ENCODE measurements around the gene NTSR1.
"Not testable (repeated sequence)": the region's sequence is repeated elsewhere in the genome, so short reads cannot be mapped to it uniquely, and the experiment has no call there.

The NTSR1 gene

GRCh38 chr20:62675156-62675876, 33.3 kb upstream of the NTSR1 start:
- no peak for DNase-seq

- no peak for DNase-seq
Measured at GRCh38 chr20:62675877-62676260, 32.8 kb upstream of the NTSR1 start.

- no peak for DNase-seq
Measured at GRCh38 chr20:62676976-62677375, 31.7 kb upstream of the NTSR1 start.

GRCh38 chr20:62677678-62678077, 31.0 kb upstream of the NTSR1 start:
- DNase-seq = no peak

- no peak for DNase-seq
Measured at GRCh38 chr20:62678553-62678952, 30.1 kb upstream of the NTSR1 start.

- no peak for DNase-seq
Measured at GRCh38 chr20:62679978-62680589, 28.6 kb upstream of the NTSR1 start.

- no peak for DNase-seq
Measured at GRCh38 chr20:62682912-62683517, 25.6 kb upstream of the NTSR1 start.

GRCh38 chr20:62683660-62684322, 24.8 kb upstream of the NTSR1 start:
- DNase-seq = not testable (repeated sequence)

GRCh38 chr20:62684981-62685380, 23.7 kb upstream of the NTSR1 start:
- no peak for DNase-seq

GRCh38 chr20:62685781-62686555, 22.7 kb upstream of the NTSR1 start:
- DNase-seq = no peak

- DNase-seq = no peak
Measured at GRCh38 chr20:62686869-62687830, 21.5 kb upstream of the NTSR1 start.

GRCh38 chr20:62688083-62688482, 20.6 kb upstream of the NTSR1 start:
- DNase-seq = no peak

- no peak for DNase-seq
Measured at GRCh38 chr20:62688855-62689460, 19.7 kb upstream of the NTSR1 start.

GRCh38 chr20:62689861-62690260, 18.8 kb upstream of the NTSR1 start:
- no peak for DNase-seq

- DNase-seq = no peak
Measured at GRCh38 chr20:62690261-62690820, 18.3 kb upstream of the NTSR1 start.

- DNase-seq = no peak
Measured at GRCh38 chr20:62691487-62691886, 17.1 kb upstream of the NTSR1 start.

- no peak for DNase-seq
Measured at GRCh38 chr20:62692176-62692575, 16.5 kb upstream of the NTSR1 start.

GRCh38 chr20:62692801-62693523, 15.7 kb upstream of the NTSR1 start:
- DNase-seq = no peak

GRCh38 chr20:62693524-62693922, 15.1 kb upstream of the NTSR1 start:
- DNase-seq = no peak

GRCh38 chr20:62694106-62694505, 14.5 kb upstream of the NTSR1 start:
- no peak for DNase-seq
